Endothelial cell (in vitro differentiated cells): ENCODE data around the gene TRIM44. TPM values are rescaled to one million over a fixed set of nuclear protein-coding genes. Genes with fewer than 3 reads are reported as not detected.
"Not testable (repeated sequence)": the region's sequence is repeated elsewhere in the genome, so short reads cannot be mapped to it uniquely, and the experiment has no call there.

Experiments
- DNase-seq: peaks from one replicate; pipeline ENCODE4 v3.0.0; 2021; ENCODE audit warnings: low spot score
- H3K27ac Mint-ChIP-seq: one replicate; pipeline ENCODE4 v1.8.0; 2021; ENCODE audit warnings: mixed read lengths, inconsistent platforms; ENCODE audit not compliant: unreplicated experiment
- H3K27me3 Mint-ChIP-seq: one replicate; pipeline ENCODE4 v1.8.0; 2021; ENCODE audit warnings: mild to moderate bottlenecking, moderate library complexity, mixed read lengths, inconsistent platforms; ENCODE audit not compliant: unreplicated experiment
- H3K36me3 Mint-ChIP-seq: one replicate; pipeline ENCODE4 v1.8.0; 2021; ENCODE audit warnings: mild to moderate bottlenecking, low read depth, mixed read lengths, inconsistent platforms; ENCODE audit not compliant: unreplicated experiment
- H3K4me1 Mint-ChIP-seq: one replicate; pipeline ENCODE4 v1.8.0; 2021; ENCODE audit warnings: mild to moderate bottlenecking, mixed read lengths, inconsistent platforms; ENCODE audit not compliant: unreplicated experiment
- H3K4me3 Mint-ChIP-seq: one replicate; pipeline ENCODE4 v1.8.0; 2021; ENCODE audit warnings: mild to moderate bottlenecking, mixed read lengths, inconsistent platforms; ENCODE audit not compliant: unreplicated experiment
- H3K9me3 Mint-ChIP-seq: one replicate; pipeline ENCODE4 v1.8.0; 2021; ENCODE audit warnings: mixed read lengths, inconsistent platforms; ENCODE audit not compliant: unreplicated experiment
- CTCF ChIP-seq: fragments of 200-600 bp; sonication (generic); IDR thresholded peaks from one replicate; pipeline ENCODE4 v1.5.0; 2021; ENCODE audit warnings: antibody characterized with exemption; ENCODE audit not compliant: unreplicated experiment
- total RNA-seq: library from RNA; stranded (reverse); fragmentation: NEBNext Ultra II Directional; extraction: Animal tissue kit (Norgen Biotek cat#: 25700); gene quantifications from one replicate; pipeline ENCODE4 v1.2.1, GENCODE V29; 2021; ENCODE audit not compliant: unreplicated experiment

The TRIM44 gene
- total RNA-seq, 1 donor from 2014 or later, result 48.6 TPM

DNA sequence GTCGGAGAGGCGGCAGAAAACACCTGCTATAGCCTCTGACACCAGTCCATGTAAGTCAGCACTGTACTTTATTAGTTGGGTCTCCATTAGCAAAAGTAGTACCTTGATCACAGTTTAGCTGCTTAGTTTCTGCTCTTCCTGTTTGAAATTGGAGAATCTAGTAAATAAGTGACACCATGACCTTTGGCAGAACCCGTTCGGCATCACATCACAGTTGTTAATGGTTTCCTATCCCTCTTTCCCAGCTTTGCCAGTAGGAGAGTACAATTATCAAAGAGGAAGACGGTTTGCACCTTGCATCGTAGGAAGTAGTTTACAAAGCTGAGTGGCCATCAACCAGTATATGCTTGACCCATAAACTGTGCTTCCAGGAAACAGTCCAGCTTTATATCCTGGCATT, 101.8 kb downstream of the TRIM44 start:
- Mint-ChIP-seq H3K27ac (no peak overlapping the region), H3K36me3 (peaks cover 4% of the 10 kb centered on the region), H3K4me3 (no peak overlapping the region), H3K4me1 (peaks cover 3% of the 10 kb centered on the region), H3K27me3 (no peaks in the 10 kb centered on the region), H3K9me3 (no peaks in the 10 kb centered on the region)
- TF ChIP-seq CTCF, result no peak
- DNase-seq, result no peak

GRCh38 chr11:35765211-35765610, 102.6 kb downstream of the TRIM44 start:
- Mint-ChIP-seq H3K36me3 (peaks cover 4% of the 10 kb centered on the region), H3K4me1 (peaks cover 3% of the 10 kb centered on the region), H3K4me3 (no peak overlapping the region), H3K27ac (no peak overlapping the region), H3K9me3 (no peaks in the 10 kb centered on the region), H3K27me3 (no peaks in the 10 kb centered on the region)
- no peak for DNase-seq
- no peak for TF ChIP-seq CTCF

GRCh38 chr11:35766651-35767050, 104.1 kb downstream of the TRIM44 start:
- H3K4me3 Mint-ChIP-seq, result no peak overlapping the region
- H3K27me3 Mint-ChIP-seq, result no peaks in the 10 kb centered on the region
- no peaks in the 10 kb centered on the region for H3K36me3 Mint-ChIP-seq
- peaks cover 3% of the 10 kb centered on the region for H3K4me1 Mint-ChIP-seq
- H3K27ac Mint-ChIP-seq, result no peak overlapping the region
- TF ChIP-seq CTCF, result no peak
- no peaks in the 10 kb centered on the region for H3K9me3 Mint-ChIP-seq
- DNase-seq, result no peak

- not testable (repeated sequence) for H3K27ac Mint-ChIP-seq, H3K27me3 Mint-ChIP-seq, DNase-seq, H3K4me1 Mint-ChIP-seq, H3K4me3 Mint-ChIP-seq, H3K9me3 Mint-ChIP-seq
- peaks cover 12% of the 10 kb centered on the region for H3K36me3 Mint-ChIP-seq
These were observed 107.8 kb downstream of the TRIM44 start for GRCh38 chr11:35770425-35770824.

- no peak for DNase-seq
- Mint-ChIP-seq H3K27me3 (no peaks in the 10 kb centered on the region), H3K4me3 (no peak overlapping the region), H3K9me3 (no peaks in the 10 kb centered on the region), H3K36me3 (peaks cover 12% of the 10 kb centered on the region), H3K4me1 (no peaks in the 10 kb centered on the region), H3K27ac (no peak overlapping the region)
- no peak for TF ChIP-seq CTCF
These were observed 109.1 kb downstream of the TRIM44 start for GRCh38 chr11:35771722-35772121.

DNA sequence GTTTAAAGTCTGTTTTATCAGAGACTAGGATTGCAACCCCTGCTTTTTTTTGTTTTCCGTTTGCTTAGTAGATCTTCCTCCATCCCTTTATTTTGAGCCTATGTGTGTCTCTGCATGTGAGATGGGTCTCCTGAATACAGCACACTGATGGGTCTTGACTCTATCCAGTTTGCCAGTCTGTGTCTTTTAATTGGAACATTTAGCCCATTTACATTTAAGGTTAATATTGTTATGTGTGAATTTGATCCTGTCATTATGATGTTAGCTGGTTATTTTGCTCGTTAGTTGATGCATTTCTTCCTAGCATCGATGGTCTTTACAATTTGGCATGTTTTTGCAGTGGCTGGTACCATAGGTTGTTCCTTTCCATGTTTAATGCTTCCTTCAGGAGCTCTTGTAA, 114.7 kb downstream of the TRIM44 start:
- not testable (repeated sequence) for H3K27ac Mint-ChIP-seq, H3K9me3 Mint-ChIP-seq, H3K4me1 Mint-ChIP-seq, H3K4me3 Mint-ChIP-seq, H3K27me3 Mint-ChIP-seq, DNase-seq
- H3K36me3 Mint-ChIP-seq, result peaks cover 11% of the 10 kb centered on the region

GRCh38 chr11:35778943-35779342, 116.4 kb downstream of the TRIM44 start:
- not testable (repeated sequence) for H3K36me3 Mint-ChIP-seq, H3K27ac Mint-ChIP-seq, H3K4me1 Mint-ChIP-seq, H3K27me3 Mint-ChIP-seq, DNase-seq, H3K9me3 Mint-ChIP-seq, H3K4me3 Mint-ChIP-seq
